Endothelial cell of umbilical vein (primary cell): ENCODE measurements around the gene CTRB2. TPM values are rescaled to one million over a fixed set of nuclear protein-coding genes. Genes with fewer than 3 reads are reported as not detected.

Source experiments
- BruUV-seq: library from RNA; stranded (reverse); fragments of 400-500 nt; replicated peaks from 2 replicates; lab custom pipeline; 2021; lab: Mats Ljungman, UMichigan
- CTCF ChIA-PET: fragments of 300-600, 350-600 bp; sonication (Branson Sonifier 250); formaldehyde crosslinking; loops from one replicate; lab custom pipeline; 2021; ENCODE audit warnings: antibody characterized with exemption, inconsistent platforms; lab: Charles Lee
- POLR2A ChIA-PET: fragments of 300-600, 350-600 bp; sonication (Branson Sonifier 250); formaldehyde crosslinking; loops from one replicate; lab custom pipeline; 2021; ENCODE audit warnings: antibody characterized with exemption, inconsistent platforms; lab: Charles Lee
- DNase-seq: peaks from one replicate; pipeline ENCODE4 v3.0.0-alpha.2; 2011; ENCODE audit warnings: low read depth, low spot score
- FAIRE-seq: peaks from 2 replicates; lab custom pipeline; 2011; peaks lifted over from hg19 to GRCh38; lab: Jason Lieb, UNC
- H2AFZ ChIP-seq: 2 replicates; pipeline ENCODE4 v1.6.0; 2012; ENCODE audit warnings: low read depth, low read length, control low read depth, inconsistent platforms
- H3K27ac ChIP-seq: 2 replicates; pipeline ENCODE4 v1.5.1; 2011; ENCODE audit warnings: low read depth, mild to moderate bottlenecking, control low read depth, low read length, moderate library complexity; ENCODE audit not compliant: insufficient read depth
- H3K27me3 ChIP-seq, 2 experiments: 2 replicates each; pipeline versions ENCODE4 v1.6.0 to v1.6.1; 2011; ENCODE audit warnings: low read length in 2 of 2, mixed read lengths in 1 of 2; ENCODE audit not compliant: control insufficient read depth in 2 of 2, insufficient read depth in 2 of 2
- H3K36me3 ChIP-seq, 2 experiments: 2 replicates in 1 of 2; 3 replicates in 1 of 2; pipeline ENCODE4 v1.5.1; 2011; ENCODE audit warnings: low read length in 2 of 2, mild to moderate bottlenecking in 1 of 2, moderate library complexity in 1 of 2; ENCODE audit not compliant: control insufficient read depth in 2 of 2, insufficient read depth in 2 of 2; ENCODE audit errors: extremely low read depth in 1 of 2
- H3K4me1 ChIP-seq: 3 replicates; pipeline ENCODE4 v1.5.1; 2011; ENCODE audit warnings: mild to moderate bottlenecking, low read length; ENCODE audit not compliant: control insufficient read depth, insufficient read depth; ENCODE audit errors: extremely low read depth
- H3K4me2 ChIP-seq: 2 replicates; pipeline ENCODE4 v1.6.1; 2011; ENCODE audit warnings: low read length, control low read depth, mixed read lengths; ENCODE audit not compliant: insufficient read depth
- H3K4me3 ChIP-seq, 3 experiments: fragments of 200-600 bp in 1 of 3; sonication (generic), shearing (Covaris generic) in 1 of 3; replicated peaks in 1 of 3; 2 replicates each; pipeline ENCODE4 v1.5.1; 2011 to 2016; ENCODE audit warnings: control low read depth in 3 of 3, low read length in 3 of 3, mild to moderate bottlenecking in 2 of 3, inconsistent platforms in 1 of 3, low read depth in 1 of 3, moderate library complexity in 1 of 3; ENCODE audit not compliant: insufficient read depth in 1 of 3
- H3K79me2 ChIP-seq: 2 replicates; pipeline ENCODE4 v1.6.0; 2012; ENCODE audit warnings: low read length, inconsistent platforms; ENCODE audit not compliant: control insufficient read depth, insufficient read depth
- H3K9ac ChIP-seq: replicated peaks from 2 replicates; pipeline ENCODE3; 2011; ENCODE audit warnings: low read length, control low read depth; ENCODE audit not compliant: insufficient read depth; ENCODE audit errors: extremely low read depth
- H3K9me1 ChIP-seq: replicated peaks from 3 replicates; pipeline ENCODE4 v1.6.0; 2011; ENCODE audit warnings: mild to moderate bottlenecking, low read length; ENCODE audit not compliant: control insufficient read depth, insufficient read depth; ENCODE audit errors: extremely low read depth
- H3K9me3 ChIP-seq: replicated peaks from 2 replicates; pipeline ENCODE4 v1.5.1; 2012; ENCODE audit warnings: low read length, inconsistent platforms; ENCODE audit not compliant: control insufficient read depth, insufficient read depth
- H4K20me1 ChIP-seq: replicated peaks from 2 replicates; pipeline ENCODE3; 2011; ENCODE audit warnings: mild to moderate bottlenecking, low read length; ENCODE audit not compliant: control insufficient read depth, insufficient read depth; ENCODE audit errors: extremely low read depth
- FOS ChIP-seq: IDR thresholded peaks from 2 replicates; pipeline ENCODE4 v1.6.1; 2011; ENCODE audit warnings: mild to moderate bottlenecking, low read length, moderate library complexity, borderline replicate concordance; ENCODE audit not compliant: insufficient read depth
- POLR2A ChIP-seq: IDR thresholded peaks from 2 replicates; pipeline ENCODE4 v1.6.1; 2012; ENCODE audit warnings: low read depth, mild to moderate bottlenecking, control low read depth, low read length
- POLR2AphosphoS5 ChIP-seq: IDR thresholded peaks from 2 replicates; pipeline ENCODE4 v1.6.1; 2012; ENCODE audit warnings: low read depth, mild to moderate bottlenecking, control low read depth, low read length, moderate library complexity; ENCODE audit not compliant: insufficient read depth
- dilution Hi-C: fragments of 300-500 bp; cut with MboI; formaldehyde crosslinking; loops from one replicate; pipeline ENCODE4 v1.15.0; 2019; ENCODE audit warnings: low sequenced_read_pairs; ENCODE audit not compliant: extremely low pct_ligation_motif_present
- intact Hi-C: fragments of 100-400 bp; cut with micrococcal nuclease; formaldehyde crosslinking; loops from one replicate; pipeline ENCODE4 v1.10.0; 2022
- polyA plus RNA-seq, 4 experiments: library from polyadenylated mRNA; depleted of rRNA in 3 of 4; stranded (reverse) in 3 of 4; unstranded in 1 of 4; fragments of >200 nt; gene quantifications; 2 replicates each; pipeline versions ENCODE4 v1.2.1 to v1.2.3, GENCODE V29; 2011 to 2012; ENCODE audit warnings: missing spikeins in 1 of 4
- total RNA-seq: library from RNA; stranded (reverse); gene quantifications from 2 replicates; pipeline ENCODE4 v1.2.3, GENCODE V29; 2021
- TF ChIP-seq, protein P1 (sequence below), 2 donors: IDR thresholded peaks; 1 replicate in 1 of 2; 2 replicates in 1 of 2; pipeline ENCODE4 v1.5.1; 2011; ENCODE audit warnings: low read length in 2 of 2, mild to moderate bottlenecking in 2 of 2, moderate library complexity in 2 of 2, control low read depth in 1 of 2, inconsistent platforms in 1 of 2, low read depth in 1 of 2; ENCODE audit not compliant: insufficient read depth in 1 of 2; ENCODE audit errors: extremely low read depth in 1 of 2

The CTRB2 gene
- total and polyA plus RNA-seq, 2 donors (not counting 3 experiments of a cell fraction or from before 2014, with no cell fraction given) = not detected

DNA sequence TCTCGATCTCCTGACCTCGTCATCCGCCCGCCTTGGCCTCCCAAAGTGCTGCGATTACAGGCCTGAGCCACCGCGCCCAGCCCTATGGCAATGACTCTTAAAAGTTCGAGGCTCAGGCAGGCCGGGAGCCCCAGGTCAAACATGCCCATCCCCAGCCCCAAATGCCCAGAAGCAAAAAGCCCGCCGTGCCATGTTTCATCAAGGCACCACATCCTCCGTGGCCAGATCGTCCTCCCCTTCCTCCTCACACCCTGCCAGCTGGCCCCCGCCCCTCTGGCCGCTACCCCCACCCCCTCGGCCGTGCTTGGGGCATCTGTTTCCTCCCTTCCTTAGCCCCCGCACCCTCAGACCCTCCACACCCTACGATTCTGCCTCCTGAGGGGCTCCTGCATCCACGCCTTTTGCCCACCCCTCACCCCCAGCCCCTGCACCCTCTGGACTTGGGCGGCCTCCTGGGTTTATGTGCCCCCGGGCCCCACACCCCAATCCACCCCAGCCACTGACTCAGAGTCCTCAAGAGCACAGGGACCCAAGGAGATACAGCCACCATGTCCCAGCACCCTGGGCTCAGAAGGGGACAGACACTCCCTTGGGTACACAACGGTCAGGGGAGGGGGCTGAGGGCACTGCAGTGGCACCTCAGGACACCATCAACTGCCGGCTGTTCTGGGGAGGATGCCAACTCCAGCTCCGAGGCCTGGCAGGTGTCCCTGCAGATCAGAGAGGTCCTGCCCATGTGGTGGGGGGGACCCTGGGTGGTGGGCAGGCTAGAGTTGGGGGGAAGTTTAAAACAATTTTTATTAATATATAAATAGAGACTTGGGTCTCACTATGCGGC, 18.9 kb upstream of the CTRB2 start:
- Histone ChIP-seq H3K9me1 (no peaks in the 10 kb centered on the region), H2AFZ (no peak overlapping the region), H3K4me2 (no peak overlapping the region), H3K4me3 (no peak overlapping the region), H3K36me3 (peaks cover 13 to 29% of the 10 kb centered on the region in 2 experiments), H3K4me1 (no peaks in the 10 kb centered on the region), H3K27me3 (no peaks in the 10 kb centered on the region), H3K9me3 (no peaks in the 10 kb centered on the region), H3K79me2 (peaks cover 4% of the 10 kb centered on the region), H4K20me1 (no peaks in the 10 kb centered on the region), H3K9ac (no peak overlapping the region), H3K27ac (no peak overlapping the region)
- dilution Hi-C loops (no loop called here), intact Hi-C loops (loop anchor here (2.0 kb wide), 1 partner anchor 19 kb away; the partner anchor contains the start of gene CTRB2)
- peak; percentile 25 for DNase-seq
- ChIA-PET CTCF (interaction anchor here (0.9 to 4.0 kb wide), 2 partner anchors 19 to 176 kb away, joined by 3 to 20 read pairs; partner anchors contain the start of gene CTRB2), POLR2A (interaction anchor here (0.6 to 1.7 kb wide), 3 partner anchors 8 to 472 kb away, joined by 3 to 5 read pairs (median 4); partner anchors contain the start of gene CTRB2)
- FAIRE-seq = no peak
- TF ChIP-seq POLR2AphosphoS5 = no peak
- peak; percentile 15 for TF ChIP-seq POLR2A
- no TSS peak for BruUV-seq

DNA sequence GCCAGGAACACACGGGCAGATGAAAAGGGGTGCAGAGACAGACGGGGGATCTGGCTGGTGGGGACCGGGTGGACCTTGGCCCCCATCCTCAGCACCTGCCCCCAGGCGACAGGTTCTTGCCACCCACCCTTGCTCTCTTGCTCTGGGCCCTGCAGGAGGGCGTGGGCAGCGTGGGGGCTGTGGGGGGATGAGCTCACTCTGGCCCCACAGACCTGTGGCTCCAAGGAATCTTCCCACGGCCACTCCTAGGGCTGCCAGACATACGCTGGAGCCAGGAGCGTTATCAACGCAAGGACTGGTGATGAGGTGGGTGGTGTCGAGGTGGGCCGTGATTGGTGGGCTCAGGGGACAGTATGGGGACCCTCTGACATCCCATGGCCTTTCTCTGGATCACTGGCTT, 18.1 kb upstream of the CTRB2 start:
- Histone ChIP-seq H4K20me1 (no peaks in the 10 kb centered on the region), H3K27me3 (no peaks in the 10 kb centered on the region), H3K9me3 (no peaks in the 10 kb centered on the region), H3K4me3 (no peak overlapping the region), H3K79me2 (no peaks in the 10 kb centered on the region), H3K4me1 (no peaks in the 10 kb centered on the region), H3K9me1 (no peaks in the 10 kb centered on the region), H3K4me2 (no peak overlapping the region), H3K9ac (no peak overlapping the region), H2AFZ (no peak overlapping the region), H3K27ac (no peak overlapping the region), H3K36me3 (peaks cover 9 to 24% of the 10 kb centered on the region in 2 experiments)
- ChIA-PET POLR2A (interaction anchor here (0.6 to 1.7 kb wide), 2 partner anchors 19 to 471 kb away, joined by 3 to 4 read pairs; partner anchors contain the start of gene CTRB2), CTCF (interaction anchor here (0.9 to 1.3 kb wide), 2 partner anchors 18 to 177 kb away, joined by 3 to 4 read pairs; partner anchors contain the start of gene CTRB2)
- dilution Hi-C loops (no loop called here), intact Hi-C loops (loop anchor here (2.0 kb wide), 1 partner anchor 18 kb away; the partner anchor contains the start of gene CTRB2)
- peak; percentile 24 for DNase-seq
- FAIRE-seq = no peak
- TF ChIP-seq POLR2A = peak; percentile 49
- TF ChIP-seq FOS = no peak
- TF ChIP-seq, protein P1, sequence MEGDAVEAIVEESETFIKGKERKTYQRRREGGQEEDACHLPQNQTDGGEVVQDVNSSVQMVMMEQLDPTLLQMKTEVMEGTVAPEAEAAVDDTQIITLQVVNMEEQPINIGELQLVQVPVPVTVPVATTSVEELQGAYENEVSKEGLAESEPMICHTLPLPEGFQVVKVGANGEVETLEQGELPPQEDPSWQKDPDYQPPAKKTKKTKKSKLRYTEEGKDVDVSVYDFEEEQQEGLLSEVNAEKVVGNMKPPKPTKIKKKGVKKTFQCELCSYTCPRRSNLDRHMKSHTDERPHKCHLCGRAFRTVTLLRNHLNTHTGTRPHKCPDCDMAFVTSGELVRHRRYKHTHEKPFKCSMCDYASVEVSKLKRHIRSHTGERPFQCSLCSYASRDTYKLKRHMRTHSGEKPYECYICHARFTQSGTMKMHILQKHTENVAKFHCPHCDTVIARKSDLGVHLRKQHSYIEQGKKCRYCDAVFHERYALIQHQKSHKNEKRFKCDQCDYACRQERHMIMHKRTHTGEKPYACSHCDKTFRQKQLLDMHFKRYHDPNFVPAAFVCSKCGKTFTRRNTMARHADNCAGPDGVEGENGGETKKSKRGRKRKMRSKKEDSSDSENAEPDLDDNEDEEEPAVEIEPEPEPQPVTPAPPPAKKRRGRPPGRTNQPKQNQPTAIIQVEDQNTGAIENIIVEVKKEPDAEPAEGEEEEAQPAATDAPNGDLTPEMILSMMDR (IDR thresholded peaks at IDR 0.05; ENCODE audit: extremely low read depth in 1 of 2, insufficient read depth in 1 of 2, low read depth in 1 of 2, low read length in 2 of 2) = no peak
- no TSS peak for BruUV-seq
